ENCODE data around the gene ASRGL1.
A peak's percentile ranks its signal among the peaks of the same experiment; 100 is the strongest.
"Not testable (repeated sequence)": the region's sequence is repeated elsewhere in the genome, so short reads cannot be mapped to it uniquely, and the experiment has no call there.

Gene ASRGL1
- 0.38 to 4.1 (median 1.2) reads per million in 3 experiments for total RNA-seq

- DNase-seq, result peak; percentile 63
Measured at GRCh38 chr11:62337303-62338181, at the start of gene ASRGL1. TSS of gene ASRGL1 (plus strand) at chr11:62337448. CDS start at chr11:62337978, 530 bp downstream.

DNA sequence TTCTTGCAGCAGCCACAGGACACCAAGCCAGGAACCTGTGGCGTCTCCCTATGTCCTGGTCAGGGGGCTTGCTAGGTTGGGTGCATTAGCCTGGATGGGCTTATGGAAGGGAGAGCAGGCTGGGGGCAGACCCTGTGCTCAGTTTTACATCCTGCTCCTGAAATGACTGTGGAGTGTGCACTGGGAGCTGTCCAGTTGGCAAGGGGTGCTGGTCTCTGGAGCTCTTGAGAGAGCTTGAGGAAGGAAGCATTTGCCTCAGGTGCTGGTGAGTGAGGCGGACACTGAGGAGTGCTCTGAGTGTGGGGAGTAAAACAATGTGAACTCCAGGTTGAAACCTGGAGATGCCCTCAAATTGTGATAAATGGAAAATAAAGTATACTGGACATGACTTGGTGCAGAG is 41.7 kb upstream of the ASRGL1 start:
- no peak for DNase-seq

- DNase-seq, result no peak
Measured at GRCh38 chr11:62298975-62299374, 38.3 kb upstream of the ASRGL1 start, which contains the start of gene SCGB1D4. TSS of gene SCGB1D4 (minus strand) at chr11:62299075. CDS start at chr11:62299010, 65 bp downstream.

DNA sequence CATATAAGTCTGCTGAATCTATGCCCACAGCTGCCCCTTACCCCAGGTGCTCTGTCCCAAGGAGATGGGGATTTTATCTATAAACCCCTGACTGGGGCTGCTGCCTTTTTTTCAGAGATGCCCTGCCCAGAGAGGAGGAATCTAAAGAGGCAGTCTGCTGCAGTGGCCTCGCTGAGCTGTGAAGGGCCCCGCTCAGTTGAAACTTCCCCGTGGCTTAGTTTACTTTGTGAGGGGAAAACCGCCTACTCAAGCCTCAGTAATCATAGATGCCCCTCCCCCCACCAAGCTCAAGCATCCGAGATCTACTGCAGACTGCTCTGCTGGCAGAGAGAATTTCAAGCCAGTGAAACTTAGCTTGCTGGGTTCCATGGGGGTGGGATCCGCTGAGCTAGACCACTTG is 31.0 kb upstream of the ASRGL1 start:
- no peak for DNase-seq

GRCh38 chr11:62307950-62308349 is 29.3 kb upstream of the ASRGL1 start:
- DNase-seq, result no peak

GRCh38 chr11:62309991-62310390 is 27.3 kb upstream of the ASRGL1 start:
- no peak for DNase-seq

DNA sequence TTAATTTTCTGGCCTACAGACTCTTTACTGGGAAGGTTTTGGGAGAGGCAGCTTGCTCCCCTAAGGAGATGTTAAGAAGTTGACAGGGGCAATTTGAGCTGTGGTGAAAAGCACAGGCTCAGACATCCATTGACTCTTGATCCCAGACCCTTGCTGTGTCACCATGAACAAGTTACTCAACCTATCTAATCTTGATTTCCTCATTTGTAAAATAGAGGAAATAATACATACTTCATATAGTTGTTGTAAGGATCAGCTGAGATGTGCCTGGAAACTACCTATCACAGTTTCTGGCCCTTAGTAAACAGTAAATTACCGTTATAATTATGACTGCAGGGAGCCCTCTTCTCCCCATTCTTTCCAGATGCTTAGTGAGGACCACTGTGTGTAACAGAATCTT is 21.8 kb upstream of the ASRGL1 start:
- DNase-seq, result no peak

- DNase-seq, result no peak
Measured at GRCh38 chr11:62322524-62322923, 14.7 kb upstream of the ASRGL1 start.

- peak; percentile 18 for DNase-seq
Measured at GRCh38 chr11:62324731-62325556, 12.3 kb upstream of the ASRGL1 start.

DNA sequence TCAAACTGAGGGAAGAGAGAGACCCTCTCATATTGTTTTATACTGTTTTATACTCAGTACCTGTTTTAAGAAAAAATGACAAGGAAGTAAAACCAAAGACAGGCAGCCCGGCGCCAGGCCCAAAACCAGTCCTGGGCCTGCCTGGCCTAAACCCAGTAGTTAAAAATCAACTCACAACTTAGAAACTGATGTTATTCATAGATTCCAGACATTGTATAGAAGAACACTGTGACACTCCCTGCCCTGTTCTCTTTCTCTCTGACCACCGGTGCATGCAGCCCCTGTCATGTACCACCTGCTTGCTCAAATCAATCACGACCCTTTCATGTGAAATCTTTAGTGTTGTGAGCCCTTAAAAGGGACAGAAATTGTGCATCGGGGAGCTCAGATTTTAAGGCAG is 11.5 kb upstream of the ASRGL1 start:
- DNase-seq, result not testable (repeated sequence)

- not testable (repeated sequence) for DNase-seq
Measured at GRCh38 chr11:62326719-62327118, 10.5 kb upstream of the ASRGL1 start.

- not testable (repeated sequence) for DNase-seq
Measured at GRCh38 chr11:62327541-62327940, 9.7 kb upstream of the ASRGL1 start.

DNA sequence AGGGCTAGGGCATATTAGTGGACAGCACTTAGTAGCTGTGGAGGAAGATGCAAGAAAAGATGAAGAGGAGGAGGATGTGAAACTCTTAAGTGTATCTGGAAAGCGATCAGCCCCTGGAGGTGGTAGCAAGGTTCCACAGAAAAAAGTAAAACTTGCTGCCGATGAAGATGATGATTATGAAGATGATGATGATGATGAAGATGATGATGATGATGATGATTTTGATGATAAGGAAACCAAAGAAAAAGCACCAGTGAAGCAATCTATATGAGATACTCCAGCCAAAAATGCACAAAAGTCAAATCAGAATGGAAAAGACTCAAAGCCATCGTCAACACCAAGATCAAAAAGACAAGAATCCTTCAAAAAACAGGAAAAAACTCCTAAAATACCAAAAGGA is 6.0 kb upstream of the ASRGL1 start:
- DNase-seq, result not testable (repeated sequence)

DNA sequence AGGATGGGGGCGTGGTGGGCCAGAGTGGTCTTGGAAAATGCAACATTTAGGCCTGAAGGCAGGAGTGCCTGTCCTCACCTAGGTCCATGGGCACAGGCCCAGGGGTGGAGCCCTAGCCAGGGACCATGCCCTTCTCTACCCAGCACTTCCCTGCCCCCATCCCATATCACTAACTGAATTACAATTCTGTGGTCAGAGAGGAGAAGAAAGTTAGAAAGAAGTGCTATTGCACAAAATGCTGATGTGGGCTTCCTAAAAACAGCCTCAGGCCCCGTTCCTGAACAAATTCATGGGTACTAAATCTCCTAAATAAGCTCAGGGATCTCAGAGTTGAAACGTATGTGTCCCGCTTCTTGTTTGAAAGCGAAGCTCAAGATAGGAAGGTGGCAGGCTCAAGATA is 3.5 kb upstream of the ASRGL1 start:
- no peak for DNase-seq

DNA sequence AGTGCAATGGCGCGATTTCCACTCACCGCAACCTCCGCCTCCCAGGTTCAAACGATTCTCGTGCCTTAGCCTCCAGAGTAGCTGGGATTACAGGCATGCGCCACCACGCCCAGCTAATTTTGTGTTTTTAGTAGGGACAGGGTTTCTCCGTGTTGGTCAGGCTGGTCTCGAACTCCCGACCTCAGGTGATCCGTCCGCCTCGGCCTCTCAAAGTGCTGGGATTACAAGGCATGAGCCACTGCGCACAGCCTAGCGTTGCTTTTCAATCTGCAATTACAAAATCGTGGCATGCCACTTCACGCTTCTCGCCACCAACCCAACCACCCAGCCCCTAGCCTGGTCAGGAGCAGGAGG is 322 bp upstream of the ASRGL1 start:
- DNase-seq, result not testable (repeated sequence)

DNA sequence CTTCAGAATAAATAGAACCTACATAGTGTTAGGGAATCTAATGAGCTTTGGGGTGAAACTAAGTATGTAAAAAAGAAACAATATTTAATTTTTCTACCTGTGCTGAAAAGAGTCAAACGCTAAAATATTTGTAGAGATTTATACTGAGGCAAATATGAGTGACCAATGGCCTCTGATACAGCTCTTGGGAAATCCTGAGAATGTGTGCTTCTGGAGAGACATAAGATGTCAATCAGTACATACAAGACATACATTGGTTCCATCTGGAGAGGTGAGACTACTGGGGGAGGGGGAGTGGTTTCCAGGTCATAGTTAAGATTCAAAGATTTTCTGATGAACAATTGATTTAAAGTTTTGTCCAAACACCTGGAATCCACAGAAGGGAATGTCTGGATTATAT is 970 bp downstream of the ASRGL1 start:
- no peak for DNase-seq

DNA sequence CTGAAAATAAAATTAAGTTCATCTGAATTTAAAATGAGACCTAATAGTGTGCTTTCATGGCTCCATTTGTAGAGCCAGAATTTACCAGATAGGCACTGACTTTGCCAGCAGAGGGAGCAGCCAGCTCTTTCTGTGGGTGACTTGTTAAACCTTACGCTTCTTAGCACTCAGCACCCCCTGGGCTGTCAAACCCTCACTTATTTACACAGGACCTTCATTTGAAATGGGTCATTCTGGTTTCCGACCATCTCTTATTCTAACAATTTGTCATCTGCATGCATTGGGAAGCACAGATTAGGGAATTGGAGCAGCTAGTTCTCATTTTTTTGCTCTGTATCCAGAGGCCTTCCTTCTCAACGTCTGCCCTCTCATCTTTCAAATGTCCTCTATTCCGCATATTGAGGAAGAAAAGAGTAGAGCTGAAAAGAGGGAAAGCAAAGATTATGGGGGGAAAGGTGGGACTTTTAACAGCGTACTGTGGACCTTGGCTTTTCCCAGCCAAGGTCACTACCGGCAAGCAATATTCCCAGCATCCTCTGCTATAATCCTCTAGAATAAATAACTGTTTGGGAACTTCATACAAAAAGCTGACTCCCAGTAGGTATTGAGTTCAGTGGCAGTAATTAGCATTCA is 3.1 kb downstream of the ASRGL1 start:
- peak; percentile 35 for DNase-seq

DNA sequence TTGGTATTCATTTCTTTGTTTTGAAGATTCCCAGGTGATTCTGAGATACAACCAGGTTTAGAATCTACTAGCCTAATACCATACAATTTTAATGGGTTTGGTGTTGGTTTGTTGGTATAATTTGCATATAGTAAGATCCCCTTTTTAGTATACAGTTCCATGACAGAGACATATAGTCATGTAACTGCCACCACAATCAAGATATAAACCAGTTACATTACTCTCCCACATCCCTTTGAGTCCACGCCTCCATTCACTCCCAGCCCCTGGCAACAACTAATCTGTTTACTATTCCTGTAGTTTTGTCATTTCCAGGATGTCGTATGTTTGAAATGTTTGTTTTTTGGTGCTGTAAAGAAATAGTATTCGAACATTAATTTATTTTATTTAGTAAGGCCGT is 4.3 kb downstream of the ASRGL1 start:
- no peak for DNase-seq

- not testable (repeated sequence) for DNase-seq
Measured at GRCh38 chr11:62343646-62344190, 6.5 kb downstream of the ASRGL1 start.

- no peak for DNase-seq
Measured at GRCh38 chr11:62344210-62344609, 7.0 kb downstream of the ASRGL1 start.

DNA sequence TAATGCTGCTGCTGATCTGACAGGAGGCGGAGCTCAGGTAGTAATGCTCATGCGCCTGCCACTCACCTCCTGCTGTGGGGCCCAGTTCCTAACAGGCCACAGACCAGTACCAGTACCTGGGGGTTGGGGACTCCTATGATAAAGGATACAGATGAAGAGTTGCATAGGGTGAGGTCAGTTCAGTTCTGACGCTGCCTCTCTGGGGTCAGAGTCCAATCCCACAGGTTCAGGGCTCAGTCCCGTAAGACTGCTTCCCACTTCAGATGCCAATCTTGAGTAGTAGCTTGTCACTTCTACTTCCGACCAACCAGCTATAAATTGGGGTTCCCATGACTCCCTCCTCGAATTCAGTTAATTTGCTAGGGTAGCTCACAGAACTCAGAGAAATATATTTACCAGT is 8.6 kb downstream of the ASRGL1 start:
- no peak for DNase-seq

DNA sequence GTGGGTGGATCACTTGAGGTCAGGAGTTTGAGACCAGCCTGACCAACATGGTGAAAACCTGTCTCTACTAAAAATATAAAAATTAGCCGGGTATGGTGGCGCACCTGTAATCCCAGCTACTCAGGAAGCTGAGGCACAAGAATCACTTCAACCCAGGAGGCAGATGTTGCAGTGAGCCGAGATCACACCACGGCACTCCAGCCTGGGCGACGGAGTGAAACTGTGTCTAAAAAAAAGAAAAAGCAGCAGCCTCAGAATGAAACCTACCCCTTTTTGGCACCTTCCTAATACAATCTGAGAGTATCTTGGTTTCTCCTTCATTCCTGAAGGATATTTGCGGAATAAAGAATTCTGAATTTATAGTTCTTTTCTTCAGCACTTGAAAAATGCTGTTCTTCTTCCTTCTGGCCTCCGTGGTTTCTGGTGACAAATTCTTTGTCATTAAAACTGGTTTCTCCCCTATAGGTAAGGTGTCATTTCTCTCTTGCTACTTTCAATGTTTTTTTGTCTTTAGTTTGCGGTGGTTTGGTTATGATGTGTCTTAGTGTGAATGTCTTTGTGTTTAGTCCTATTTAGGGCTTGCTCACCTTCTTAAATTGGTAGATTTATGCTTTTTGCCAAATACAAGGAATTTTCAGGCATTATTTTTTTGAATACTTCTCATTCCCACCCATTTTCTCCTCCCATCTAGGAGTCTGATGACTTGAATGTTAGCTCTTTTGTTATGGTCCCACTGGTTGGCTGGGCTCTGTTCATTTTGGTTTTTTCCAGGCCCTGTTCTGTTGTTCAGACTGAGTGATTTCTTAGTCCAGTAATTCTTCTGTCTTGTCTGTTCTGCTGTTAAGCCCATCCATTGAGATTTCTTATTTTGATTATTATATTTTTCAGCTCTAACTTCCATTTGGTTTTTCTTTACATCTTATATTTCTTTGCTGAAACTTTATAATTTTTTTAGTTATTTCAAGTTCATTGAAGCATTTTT is 15.4 kb downstream of the ASRGL1 start:
- DNase-seq, result no peak
